ENCODE data around the gene PATE3. TPM values are rescaled to one million over a fixed set of nuclear protein-coding genes. Genes with fewer than 3 reads are reported as not detected.

PATE3 gene
- total and polyA plus RNA-seq, 2 of the 4 experiments (the other 2 are of a cell fraction): not detected

GRCh38 chr11:125802387-125802786, 14.5 kb downstream of the PATE3 start:
- TF ChIP-seq FOS (IDR thresholded peaks at IDR 0.05; ENCODE audit: low read depth, low read length) (no peak), MAZ (IDR thresholded peaks at IDR 0.05; ENCODE audit: borderline replicate concordance, low read depth, low read length) (no peak), NFE2L2 (IDR thresholded peaks at IDR 0.05; ENCODE audit: low read depth, low read length) (no peak), MXI1 (IDR thresholded peaks at IDR 0.05; ENCODE audit: borderline replicate concordance, low read depth, low read length) (no peak), CHD1 (IDR thresholded peaks at IDR 0.05; ENCODE audit: low read depth, low read length) (no peak), POLR2A (IDR thresholded peaks at IDR 0.05; ENCODE audit: low read depth, low read length) (no peak), RAD21 (IDR thresholded peaks at IDR 0.05; ENCODE audit: low read length) (no peak), RCOR1 (IDR thresholded peaks at IDR 0.05; ENCODE audit: insufficient replicate concordance, low read length) (no peak), MAFK (IDR thresholded peaks at IDR 0.05; ENCODE audit: low read depth, low read length) (no peak), RFX5 (IDR thresholded peaks at IDR 0.05; ENCODE audit: low read depth, low read length) (no peak), CEBPB (IDR thresholded peaks at IDR 0.05; ENCODE audit: low read depth, low read length) (no peak), USF2 (IDR thresholded peaks at IDR 0.05; ENCODE audit: low read depth, low read length) (no peak)
- intact Hi-C loops (cut with micrococcal nuclease): no loop called here
- H4K91ac ChIP-seq (ENCODE audit: insufficient read depth, low read depth, low read length): no peak overlapping the region
- no peak overlapping the region for H3K18ac ChIP-seq (ENCODE audit: low read depth, low read length)
- H4K5ac ChIP-seq (ENCODE audit: low read depth, low read length): no peak overlapping the region
- no peak overlapping the region for H2AK9ac ChIP-seq (replicated peaks; ENCODE audit: low read depth, low read length, poor library complexity)
- CTCF ChIA-PET: no interaction called here
- no peak overlapping the region for H3K4me2 ChIP-seq (ENCODE audit: low read depth, low read length)
- H3K79me1 ChIP-seq (ENCODE audit: low read depth in 1 of 2, low read length in 2 of 2): no peaks in the 10 kb centered on the region
- ATAC-seq (ENCODE audit: low read depth) (no peak), DNase-seq (no peak)
- H3K9me1 ChIP-seq (ENCODE audit: insufficient read depth, low read length): no peaks in the 10 kb centered on the region
- no peak overlapping the region for H4K8ac ChIP-seq (ENCODE audit: low read depth in 2 of 2, low read length in 2 of 2)
- no peaks in the 10 kb centered on the region for H3K36me3 ChIP-seq (ENCODE audit: control insufficient read depth, insufficient read depth, low read length)
- H2AK5ac ChIP-seq (ENCODE audit: low read depth, low read length): no peak overlapping the region
- no peak overlapping the region for H2BK20ac ChIP-seq (ENCODE audit: low read depth, low read length)
- H2BK5ac ChIP-seq (ENCODE audit: low read depth, low read length, poor library complexity, severe bottlenecking): no peak overlapping the region
- H3K23ac ChIP-seq (ENCODE audit: low read depth, low read length): no peak overlapping the region
- H3K4me1 ChIP-seq (ENCODE audit: control insufficient read depth, insufficient read depth, low read length): no peaks in the 10 kb centered on the region
- WGBS, 2 experiments (ENCODE audit: extremely low coverage in 2 of 2, insufficient read length in 1 of 2): no CpG with 5 or more reads among the region's 1 CpG
- no peak overlapping the region for H3K27ac ChIP-seq (ENCODE audit: insufficient read depth, low read length)
- H3K9me3 ChIP-seq (ENCODE audit: control insufficient read depth, insufficient read depth, low read length): peaks cover 2% of the 10 kb centered on the region
- no peaks in the 10 kb centered on the region for H3K27me3 ChIP-seq (ENCODE audit: control insufficient read depth, insufficient read depth, low read length)
- BruUV-seq (replicated peaks): no TSS peak
- H2BK120ac ChIP-seq (ENCODE audit: low read depth, low read length): no peak overlapping the region
- no peak overlapping the region for H2AFZ ChIP-seq (replicated peaks; ENCODE audit: low read length, poor library complexity)
- H3K4ac ChIP-seq (ENCODE audit: low read depth, low read length): no peak overlapping the region
- H3K4me3 ChIP-seq (ENCODE audit: insufficient read depth, low read depth, low read length): no peak overlapping the region
- in situ Hi-C loops (cut with MboI; ENCODE audit: low sequenced_read_pairs): no loop called here
- no peak overlapping the region for H3K14ac ChIP-seq (replicated peaks; ENCODE audit: low read depth, low read length)
- no peaks in the 10 kb centered on the region for H4K20me1 ChIP-seq (ENCODE audit: insufficient read depth, low read length)
- no peak overlapping the region for H3K9ac ChIP-seq (ENCODE audit: low read depth, low read length)
- dilution Hi-C loops (cut with HindIII; ENCODE audit: low sequenced_read_pairs, unreplicated experiment): no loop called here
- no peak overlapping the region for H2BK15ac ChIP-seq (ENCODE audit: low read depth, low read length)
- H3K56ac ChIP-seq (ENCODE audit: extremely low read depth, insufficient read depth, low read length): no peak overlapping the region
- POLR2A ChIA-PET (ENCODE audit: unreplicated experiment): no interaction called here
